Nephron progenitor cell (in vitro differentiated cells): Measurements from ENCODE around the gene CDKL1.
A peak's percentile ranks its signal among the peaks of the same experiment; 100 is the strongest.

Experiments
- DNase-seq: peaks from one replicate; pipeline ENCODE4 v3.0.0; 2021
- H3K27ac Mint-ChIP-seq: 2 replicates; pipeline ENCODE4 v1.8.0; 2021; ENCODE audit warnings: mild to moderate bottlenecking, moderate library complexity, mixed read lengths
- H3K27me3 Mint-ChIP-seq: 2 replicates; pipeline ENCODE4 v1.8.0; 2021; ENCODE audit warnings: mild to moderate bottlenecking, low read depth, mixed read lengths; ENCODE audit not compliant: poor library complexity
- H3K36me3 Mint-ChIP-seq: 2 replicates; pipeline ENCODE4 v1.8.0; 2021; ENCODE audit warnings: low read depth, mixed read lengths
- H3K4me1 Mint-ChIP-seq: 2 replicates; pipeline ENCODE4 v1.8.0; 2021; ENCODE audit warnings: mixed read lengths
- H3K4me3 Mint-ChIP-seq: 2 replicates; pipeline ENCODE4 v1.8.0; 2021; ENCODE audit warnings: mild to moderate bottlenecking, moderate library complexity, mixed read lengths
- H3K9me3 Mint-ChIP-seq: 2 replicates; pipeline ENCODE4 v1.8.0; 2021; ENCODE audit warnings: mild to moderate bottlenecking, moderate library complexity, mixed read lengths
- CTCF ChIP-seq: fragments of 200-600 bp; sonication (generic); IDR thresholded peaks from 2 replicates; pipeline ENCODE4 v1.5.0; 2021; ENCODE audit warnings: antibody characterized with exemption

CDKL1 gene

DNA sequence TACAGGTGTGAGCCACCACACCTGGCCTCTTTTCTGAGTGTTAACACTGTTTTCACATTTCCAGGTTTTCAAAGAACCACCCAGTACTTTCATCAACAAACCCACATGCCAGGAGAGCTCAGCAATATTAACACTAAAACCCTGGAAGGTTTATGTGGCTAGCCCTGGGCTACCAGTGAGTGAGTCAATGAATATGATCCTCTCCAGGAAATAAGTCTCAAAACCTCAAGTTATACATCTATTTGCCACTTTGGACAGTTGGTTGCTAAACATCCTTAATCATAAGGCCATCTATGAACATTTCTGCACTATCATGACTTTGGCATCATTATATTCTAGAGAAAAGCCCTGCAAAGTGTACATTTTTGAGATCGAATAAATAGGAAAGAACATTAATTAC is 6.3 kb upstream of the CDKL1 start:
- H3K36me3 Mint-ChIP-seq = peaks cover 24% of the 10 kb centered on the region

GRCh38 chr14:50400461-50400860 is 3.8 kb upstream of the CDKL1 start:
- no peak overlapping the region for H3K27ac Mint-ChIP-seq
- TF ChIP-seq CTCF = no peak
- H3K27me3 Mint-ChIP-seq = peaks cover 19% of the 10 kb centered on the region
- peaks cover 37% of the 10 kb centered on the region for H3K4me1 Mint-ChIP-seq
- DNase-seq = no peak
- H3K4me3 Mint-ChIP-seq = no peak overlapping the region
- peaks cover 4% of the 10 kb centered on the region for H3K36me3 Mint-ChIP-seq
- H3K9me3 Mint-ChIP-seq = peaks cover 13% of the 10 kb centered on the region

More for the DNA sequence above, 6.3 kb upstream of the CDKL1 start:
- peaks cover 35% of the 10 kb centered on the region for H3K9me3 Mint-ChIP-seq
- no peak for TF ChIP-seq CTCF
- H3K27ac Mint-ChIP-seq = no peak overlapping the region
- no peak overlapping the region for H3K4me3 Mint-ChIP-seq
- peaks cover 8% of the 10 kb centered on the region for H3K27me3 Mint-ChIP-seq
- no peak for DNase-seq
- peaks cover 21% of the 10 kb centered on the region for H3K4me1 Mint-ChIP-seq

DNA sequence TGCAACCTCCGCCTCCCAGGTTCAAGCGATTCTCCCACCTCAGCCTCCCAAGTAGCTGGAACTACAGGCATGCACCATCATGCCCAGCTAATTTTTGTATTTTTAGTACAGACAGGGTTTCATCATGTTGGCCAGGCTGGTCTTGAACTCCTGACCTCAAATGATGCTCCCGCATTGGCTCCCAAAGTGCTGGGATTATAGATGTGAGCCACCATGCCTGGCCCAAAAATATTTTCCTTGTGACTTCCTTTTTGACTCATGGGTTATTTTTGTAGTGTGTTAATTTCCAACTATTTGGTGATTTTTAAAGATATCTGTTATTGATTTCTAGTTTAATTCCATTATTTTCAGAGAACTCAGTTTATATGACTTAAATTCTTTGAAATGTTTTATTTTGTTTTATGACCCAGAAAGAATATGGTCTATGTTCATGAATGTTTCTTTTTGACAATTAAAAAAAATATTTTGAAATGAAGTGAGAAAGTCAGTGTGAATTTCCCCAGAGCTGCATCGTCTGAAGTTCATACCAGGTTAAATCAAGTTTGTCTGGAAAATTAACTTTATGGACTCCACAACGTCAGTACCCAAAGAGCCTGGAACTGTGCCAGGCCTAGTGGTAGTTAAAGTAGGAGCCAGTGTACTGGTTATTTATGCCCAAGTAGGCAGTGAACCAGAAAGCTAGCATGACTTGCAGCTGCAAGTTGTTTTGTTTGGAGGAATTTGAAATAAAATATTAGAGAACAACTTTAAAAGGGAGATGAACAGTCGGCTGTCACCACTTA is 2.8 kb upstream of the CDKL1 start:
- no peak for TF ChIP-seq CTCF
- Mint-ChIP-seq H3K9me3 (peaks cover 3% of the 10 kb centered on the region), H3K4me3 (peak overlapping the region; percentile 33), H3K4me1 (peaks cover 37% of the 10 kb centered on the region), H3K27me3 (peaks cover 27% of the 10 kb centered on the region), H3K27ac (no peak overlapping the region), H3K36me3 (no peaks in the 10 kb centered on the region)
- no peak for DNase-seq

DNA sequence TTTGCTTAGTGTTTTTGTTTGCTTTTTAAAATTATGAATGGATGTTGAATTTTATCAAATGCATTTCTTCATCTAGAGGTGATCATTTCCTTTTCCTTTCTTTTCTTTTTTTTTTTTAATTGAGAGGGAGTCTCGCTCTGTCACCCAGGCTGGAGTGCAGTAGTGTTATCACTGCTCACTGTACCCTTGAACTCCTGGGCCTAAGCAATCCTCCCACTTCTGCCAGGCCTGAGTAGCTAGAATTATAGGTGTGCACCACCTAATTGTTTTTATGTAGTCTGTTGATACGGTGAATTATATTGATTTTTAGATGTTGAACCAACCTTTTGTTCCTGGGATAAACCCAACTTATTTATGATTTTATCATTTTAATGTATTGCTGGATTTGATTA is 1.5 kb upstream of the CDKL1 start:
- no peak for TF ChIP-seq CTCF
- no peak for DNase-seq
- H3K4me3 Mint-ChIP-seq = no peak overlapping the region
- no peaks in the 10 kb centered on the region for H3K36me3 Mint-ChIP-seq
- H3K27me3 Mint-ChIP-seq = peaks cover 32% of the 10 kb centered on the region
- H3K27ac Mint-ChIP-seq = no peak overlapping the region
- peaks cover 30% of the 10 kb centered on the region for H3K4me1 Mint-ChIP-seq
- no peaks in the 10 kb centered on the region for H3K9me3 Mint-ChIP-seq

DNA sequence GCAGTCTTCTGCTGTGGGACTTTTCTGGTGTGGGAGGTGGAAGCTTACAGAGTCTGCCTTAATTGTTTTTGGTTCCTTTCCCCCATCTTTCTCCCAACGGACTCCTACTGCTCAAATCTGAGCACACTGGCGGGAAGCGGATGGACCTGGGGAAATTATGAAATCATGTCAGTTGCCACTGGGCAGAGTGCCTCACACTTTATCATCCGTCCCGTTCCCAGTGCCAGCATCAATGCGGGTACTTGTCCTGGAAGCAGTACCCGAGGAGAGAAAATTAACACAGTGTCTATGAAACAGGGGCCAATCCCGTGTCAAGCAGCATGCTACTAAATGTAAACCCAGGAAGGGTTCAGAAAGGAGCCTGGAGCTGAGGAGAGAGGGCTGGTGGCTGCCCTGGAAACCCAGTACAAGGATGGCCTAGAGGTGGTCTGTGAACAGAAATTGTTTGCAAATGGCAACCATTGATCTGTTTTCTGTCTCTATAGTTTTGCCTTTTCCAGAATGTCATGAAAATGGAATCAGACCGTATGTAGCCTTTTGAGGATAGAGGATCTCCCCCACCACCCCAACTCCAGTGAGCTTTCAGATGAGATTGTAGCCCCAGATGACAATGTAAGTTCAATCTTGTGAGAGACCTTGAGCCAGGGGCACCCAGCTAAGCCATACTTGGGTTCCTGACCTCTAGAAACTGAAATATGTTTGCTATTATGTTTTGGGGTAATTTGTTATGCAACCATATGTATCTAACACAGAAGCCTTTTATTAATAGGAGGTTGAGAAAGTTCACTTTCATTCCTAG is 908 bp upstream of the CDKL1 start:
- DNase-seq = no peak
- Mint-ChIP-seq H3K4me3 (peak overlapping the region; percentile 81), H3K27ac (no peak overlapping the region), H3K4me1 (peaks cover 25% of the 10 kb centered on the region), H3K9me3 (no peaks in the 10 kb centered on the region), H3K27me3 (peaks cover 35% of the 10 kb centered on the region), H3K36me3 (no peaks in the 10 kb centered on the region)
- no peak for TF ChIP-seq CTCF
